ENCODE results near the gene SETD1A.

SETD1A gene

GRCh38 chr16:30957456-30958174 is at the start of gene SETD1A:
TSS of gene SETD1A (plus strand) at chr16:30957754. CDS start at chr16:30958732, 978 bp downstream.
- H3K4me1 ChIP-seq (ENCODE audit: low read length) = peaks cover 16% of the 10 kb centered on the region
- peak within 1 kb of the TSS; percentile 100 for H3K9ac ChIP-seq (ENCODE audit: low read length)
- peak within 1 kb of the TSS; percentile 96 for H3K4me3 ChIP-seq (ENCODE audit: low read length)
- no peaks in the 10 kb centered on the region for H3K27me3 ChIP-seq (ENCODE audit: low read depth, low read length)
- H4K20me1 ChIP-seq (ENCODE audit: insufficient read depth, low read length) = peaks cover 7% of the 10 kb centered on the region; the same call in 1 of the 2 replicates
- H3K27ac ChIP-seq (ENCODE audit: low read length) = peak within 1 kb of the TSS; percentile 92
- H3K4me2 ChIP-seq (ENCODE audit: low read length) = peak within 1 kb of the TSS; percentile 99
- TF ChIP-seq CTCF (IDR thresholded peaks at IDR 0.05; ENCODE audit: low read depth, low read length) = no peak
- TF ChIP-seq EZH2phosphoT487 (IDR thresholded peaks at IDR 0.05; ENCODE audit: low read depth) = no peak
- H3K79me2 ChIP-seq (ENCODE audit: low read length) = peaks cover 28% of the 10 kb centered on the region
- no peaks in the 10 kb centered on the region for H3K9me3 ChIP-seq (ENCODE audit: insufficient read depth, low read length)
- peak within 1 kb of the TSS; percentile 100 for H2AFZ ChIP-seq (ENCODE audit: low read depth, low read length)
- peaks cover 25% of the 10 kb centered on the region for H3K36me3 ChIP-seq (replicated peaks; ENCODE audit: low read depth, low read length)

- TF ChIP-seq EZH2phosphoT487 (IDR thresholded peaks at IDR 0.05; ENCODE audit: low read depth) (no peak), CTCF (IDR thresholded peaks at IDR 0.05; ENCODE audit: low read depth, low read length) (no peak)
- no peak overlapping the region for H3K4me2 ChIP-seq (ENCODE audit: low read length)
- no peak overlapping the region for H2AFZ ChIP-seq (ENCODE audit: low read depth, low read length)
These were observed 47.0 kb upstream of the SETD1A start for GRCh38 chr16:30910427-30911029.

GRCh38 chr16:30912794-30913412 is 44.7 kb upstream of the SETD1A start:
- no peaks in the 10 kb centered on the region for H3K4me1 ChIP-seq (ENCODE audit: low read length)
- no peaks in the 10 kb centered on the region for H3K79me2 ChIP-seq (ENCODE audit: low read length)
- H2AFZ ChIP-seq (ENCODE audit: low read depth, low read length) = no peak overlapping the region
- no peak overlapping the region for H3K4me2 ChIP-seq (ENCODE audit: low read length)
- no peak overlapping the region for H3K27ac ChIP-seq (ENCODE audit: low read length)
- no peak overlapping the region for H3K4me3 ChIP-seq (ENCODE audit: low read length)
- no peak for TF ChIP-seq EZH2phosphoT487 (IDR thresholded peaks at IDR 0.05; ENCODE audit: low read depth)
- TF ChIP-seq CTCF (IDR thresholded peaks at IDR 0.05; ENCODE audit: low read depth, low read length) = no peak
- H3K27me3 ChIP-seq (ENCODE audit: low read depth, low read length) = no peaks in the 10 kb centered on the region
- no peaks in the 10 kb centered on the region for H4K20me1 ChIP-seq (ENCODE audit: insufficient read depth, low read length)
- H3K9ac ChIP-seq (ENCODE audit: low read length) = no peak overlapping the region
- no peaks in the 10 kb centered on the region for H3K9me3 ChIP-seq (ENCODE audit: insufficient read depth, low read length)
- H3K36me3 ChIP-seq (replicated peaks; ENCODE audit: low read depth, low read length) = no peaks in the 10 kb centered on the region

More at GRCh38 chr16:30910427-30911029, 47.0 kb upstream of the SETD1A start:
- Histone ChIP-seq H4K20me1 (ENCODE audit: insufficient read depth, low read length) (no peaks in the 10 kb centered on the region), H3K9ac (ENCODE audit: low read length) (no peak overlapping the region), H3K27me3 (ENCODE audit: low read depth, low read length) (no peaks in the 10 kb centered on the region), H3K4me3 (ENCODE audit: low read length) (no peak overlapping the region), H3K79me2 (ENCODE audit: low read length) (no peaks in the 10 kb centered on the region), H3K27ac (ENCODE audit: low read length) (no peak overlapping the region), H3K4me1 (ENCODE audit: low read length) (no peaks in the 10 kb centered on the region), H3K36me3 (replicated peaks; ENCODE audit: low read depth, low read length) (no peaks in the 10 kb centered on the region), H3K9me3 (ENCODE audit: insufficient read depth, low read length) (no peaks in the 10 kb centered on the region)

GRCh38 chr16:30914830-30915229 is 42.7 kb upstream of the SETD1A start:
- Histone ChIP-seq H3K79me2 (ENCODE audit: low read length) (no peaks in the 10 kb centered on the region), H3K4me3 (ENCODE audit: low read length) (no peak overlapping the region), H3K27ac (ENCODE audit: low read length) (no peak overlapping the region), H3K4me1 (ENCODE audit: low read length) (no peaks in the 10 kb centered on the region), H3K9me3 (ENCODE audit: insufficient read depth, low read length) (no peaks in the 10 kb centered on the region), H4K20me1 (ENCODE audit: insufficient read depth, low read length) (no peaks in the 10 kb centered on the region), H3K9ac (ENCODE audit: low read length) (no peak overlapping the region), H3K36me3 (replicated peaks; ENCODE audit: low read depth, low read length) (no peaks in the 10 kb centered on the region), H2AFZ (ENCODE audit: low read depth, low read length) (no peak overlapping the region), H3K4me2 (ENCODE audit: low read length) (no peak overlapping the region), H3K27me3 (ENCODE audit: low read depth, low read length) (no peaks in the 10 kb centered on the region)
- no peak for TF ChIP-seq CTCF (IDR thresholded peaks at IDR 0.05; ENCODE audit: low read depth, low read length)
- no peak for TF ChIP-seq EZH2phosphoT487 (IDR thresholded peaks at IDR 0.05; ENCODE audit: low read depth)
